ENCODE results near the gene COX20. TPM values are rescaled to one million over a fixed set of nuclear protein-coding genes. Genes with fewer than 3 reads are reported as not detected.

Gene COX20
- total RNA-seq, 2 donors from 2014 or later = 26.1 to 31.5 TPM

DNA sequence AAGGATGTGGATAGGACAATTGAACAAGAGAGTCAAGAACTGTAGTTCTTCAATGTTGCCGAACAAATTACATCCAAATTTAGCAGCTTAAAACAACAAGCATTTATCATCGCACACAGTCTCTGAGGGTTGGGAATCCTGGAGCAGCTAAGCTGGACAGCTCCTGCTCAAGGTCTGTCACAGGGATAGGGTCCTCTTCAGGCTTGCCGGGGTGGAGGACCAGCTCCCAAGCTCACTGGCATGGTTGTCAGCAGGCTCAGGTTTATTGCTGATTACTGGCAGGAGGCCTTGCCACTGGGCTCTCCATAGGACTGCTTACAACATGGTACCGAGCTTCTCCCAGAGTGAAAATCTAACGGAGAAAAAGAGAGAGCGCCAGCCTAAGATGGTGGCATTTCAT lies 22.1 kb upstream of the COX20 start:
- TF ChIP-seq, protein P1, sequence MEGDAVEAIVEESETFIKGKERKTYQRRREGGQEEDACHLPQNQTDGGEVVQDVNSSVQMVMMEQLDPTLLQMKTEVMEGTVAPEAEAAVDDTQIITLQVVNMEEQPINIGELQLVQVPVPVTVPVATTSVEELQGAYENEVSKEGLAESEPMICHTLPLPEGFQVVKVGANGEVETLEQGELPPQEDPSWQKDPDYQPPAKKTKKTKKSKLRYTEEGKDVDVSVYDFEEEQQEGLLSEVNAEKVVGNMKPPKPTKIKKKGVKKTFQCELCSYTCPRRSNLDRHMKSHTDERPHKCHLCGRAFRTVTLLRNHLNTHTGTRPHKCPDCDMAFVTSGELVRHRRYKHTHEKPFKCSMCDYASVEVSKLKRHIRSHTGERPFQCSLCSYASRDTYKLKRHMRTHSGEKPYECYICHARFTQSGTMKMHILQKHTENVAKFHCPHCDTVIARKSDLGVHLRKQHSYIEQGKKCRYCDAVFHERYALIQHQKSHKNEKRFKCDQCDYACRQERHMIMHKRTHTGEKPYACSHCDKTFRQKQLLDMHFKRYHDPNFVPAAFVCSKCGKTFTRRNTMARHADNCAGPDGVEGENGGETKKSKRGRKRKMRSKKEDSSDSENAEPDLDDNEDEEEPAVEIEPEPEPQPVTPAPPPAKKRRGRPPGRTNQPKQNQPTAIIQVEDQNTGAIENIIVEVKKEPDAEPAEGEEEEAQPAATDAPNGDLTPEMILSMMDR (IDR thresholded peaks at IDR 0.05) = no peak
- Histone ChIP-seq H3K9me3 (no peaks in the 10 kb centered on the region), H3K27ac (no peak overlapping the region), H3K36me3 (no peaks in the 10 kb centered on the region), H3K9ac (ENCODE audit: low read depth in 2 of 2, low read length in 2 of 2) (no peak overlapping the region), H3K27me3 (no peaks in the 10 kb centered on the region), H3K4me1 (no peaks in the 10 kb centered on the region), H3K4me3 (no peak overlapping the region)
- no peak for DNase-seq
- intact Hi-C loops (cut with DNase I) = no loop called here

DNA sequence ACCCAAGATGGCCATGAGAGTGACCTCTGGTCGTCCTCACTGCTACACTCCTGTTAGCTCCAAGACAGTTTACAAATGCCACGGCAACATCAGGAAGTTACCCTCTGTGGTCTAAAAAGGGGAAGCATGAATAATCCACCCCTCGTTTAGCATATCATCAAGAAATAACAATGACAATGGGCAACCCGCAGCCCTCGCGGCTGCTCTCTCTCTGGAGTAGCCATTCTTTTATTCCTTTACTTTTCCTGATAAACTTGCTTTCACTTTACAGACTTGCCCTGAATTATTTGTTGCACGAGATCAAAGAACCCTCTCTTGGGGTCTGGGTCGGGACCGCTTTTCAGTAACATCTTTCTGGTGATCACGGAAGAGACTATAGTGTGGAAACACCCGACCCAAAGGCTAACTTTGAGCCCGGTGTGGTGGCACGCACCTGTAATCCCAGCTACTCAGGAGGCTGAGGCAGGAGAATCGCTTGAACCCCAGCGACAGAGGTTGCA lies 19.8 kb upstream of the COX20 start:
- DNase-seq = no peak
- TF ChIP-seq, protein P1 (IDR thresholded peaks at IDR 0.05) = no peak
- intact Hi-C loops (cut with DNase I) = no loop called here
- Histone ChIP-seq H3K9ac (ENCODE audit: low read depth in 2 of 2, low read length in 2 of 2) (no peak overlapping the region), H3K27me3 (no peaks in the 10 kb centered on the region), H3K4me1 (no peaks in the 10 kb centered on the region), H3K36me3 (no peaks in the 10 kb centered on the region), H3K27ac (no peak overlapping the region), H3K9me3 (no peaks in the 10 kb centered on the region), H3K4me3 (no peak overlapping the region)

DNA sequence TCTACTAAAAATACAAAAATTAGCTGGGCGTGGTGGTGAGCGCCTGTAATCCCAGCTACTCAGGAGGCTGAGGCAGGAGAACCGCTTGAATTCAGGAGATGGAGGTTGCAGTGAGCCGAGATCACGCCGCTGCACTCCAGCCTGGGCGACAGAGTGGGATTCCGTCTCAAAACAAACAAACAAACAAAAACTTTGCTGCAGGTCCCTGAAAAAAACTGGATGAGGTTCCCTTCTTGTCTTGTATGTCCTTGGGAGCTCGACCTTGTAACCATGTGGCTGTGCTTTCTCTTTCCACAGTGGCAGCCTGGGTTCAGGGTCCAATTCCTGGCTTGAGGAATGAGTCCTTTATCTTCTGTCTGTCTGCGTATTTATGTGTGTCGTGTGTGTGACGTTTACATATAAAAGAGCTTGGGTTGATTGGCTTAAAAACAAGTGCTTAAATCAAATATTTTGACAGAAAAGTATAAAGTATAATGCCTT lies 18.0 kb upstream of the COX20 start:
- Histone ChIP-seq H3K27me3 (no peaks in the 10 kb centered on the region), H3K9ac (ENCODE audit: low read depth in 2 of 2, low read length in 2 of 2) (no peak overlapping the region)

DNA sequence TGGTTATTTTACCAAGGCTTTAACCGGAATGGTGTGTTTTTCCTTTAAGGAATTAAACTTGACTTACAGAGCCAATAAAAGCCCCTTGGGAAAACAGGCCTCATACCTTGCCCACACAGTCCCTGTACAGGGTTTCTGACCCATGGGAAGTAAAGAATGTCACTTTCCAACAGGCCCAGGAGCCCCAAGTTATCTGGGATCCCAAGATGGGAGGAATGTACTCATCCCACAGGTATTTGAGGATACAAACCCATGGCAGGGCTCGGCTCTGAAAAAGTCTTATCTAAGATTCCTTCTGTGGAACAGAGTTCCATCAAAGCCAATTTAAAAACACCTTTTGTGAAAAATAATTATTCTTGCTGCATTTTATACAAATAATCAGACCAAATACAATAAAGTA lies 15.3 kb upstream of the COX20 start:
- TF ChIP-seq, protein P1 (IDR thresholded peaks at IDR 0.05) = no peak
- no peaks in the 10 kb centered on the region for H3K36me3 ChIP-seq
- H3K9ac ChIP-seq (ENCODE audit: low read depth in 2 of 2, low read length in 2 of 2) = no peak overlapping the region
- no peak for DNase-seq
- H3K27ac ChIP-seq = no peak overlapping the region
- no peaks in the 10 kb centered on the region for H3K9me3 ChIP-seq
- no peaks in the 10 kb centered on the region for H3K27me3 ChIP-seq
- intact Hi-C loops (cut with DNase I) = no loop called here
- H3K4me3 ChIP-seq = no peak overlapping the region
- no peaks in the 10 kb centered on the region for H3K4me1 ChIP-seq

More for the DNA sequence above, 18.0 kb upstream of the COX20 start:
- DNase-seq = no peak
- no peaks in the 10 kb centered on the region for H3K36me3 ChIP-seq
- H3K27ac ChIP-seq = no peak overlapping the region
- no peaks in the 10 kb centered on the region for H3K9me3 ChIP-seq
- H3K4me3 ChIP-seq = no peak overlapping the region
- TF ChIP-seq, protein P1 (IDR thresholded peaks at IDR 0.05) = no peak
- intact Hi-C loops (cut with DNase I) = no loop called here
- no peaks in the 10 kb centered on the region for H3K4me1 ChIP-seq

DNA sequence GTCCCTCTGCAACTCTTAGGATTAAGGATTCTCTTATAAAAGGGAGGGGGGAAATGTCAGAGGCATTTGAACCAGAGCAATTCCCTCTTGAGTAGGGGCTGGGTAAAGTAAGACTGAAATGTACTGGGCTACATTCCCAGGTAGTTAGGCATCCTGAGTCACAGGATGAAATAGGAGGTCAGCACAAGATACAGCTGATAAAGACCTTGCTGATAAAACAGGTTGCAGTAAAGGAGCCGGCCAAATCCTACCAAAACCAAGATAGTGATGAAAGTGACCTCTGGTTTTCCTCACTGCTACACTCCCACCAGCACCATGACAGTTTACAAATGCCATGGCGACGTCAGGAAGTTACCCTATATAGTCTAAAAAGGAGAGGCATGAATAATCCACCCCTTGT lies 14.3 kb upstream of the COX20 start:
- H3K4me1 ChIP-seq = no peaks in the 10 kb centered on the region
- DNase-seq = no peak
- no peaks in the 10 kb centered on the region for H3K9me3 ChIP-seq
- no peaks in the 10 kb centered on the region for H3K36me3 ChIP-seq
- H3K4me3 ChIP-seq = no peak overlapping the region
- TF ChIP-seq, protein P1 (IDR thresholded peaks at IDR 0.05) = no peak
- no peaks in the 10 kb centered on the region for H3K27me3 ChIP-seq
- H3K27ac ChIP-seq = no peak overlapping the region
- H3K9ac ChIP-seq (ENCODE audit: low read depth in 2 of 2, low read length in 2 of 2) = no peak overlapping the region
- intact Hi-C loops (cut with DNase I) = no loop called here
